SK-N-SH treated with all-trans-retinoic acid at 6 μM for 48 hours (cell line): ENCODE measurements around the gene AKAP8L.

Experiments used
- ATAC-seq: fragments of 200-7000 bp; cut with Tn5 transposase; 3 replicates; pipeline ENCODE4 v1.9.1; 2020; ENCODE audit warnings: mild to moderate bottlenecking, moderate library complexity
- ARNTL ChIP-seq: fragments of 450-650 bp; formaldehyde crosslinking; IDR thresholded peaks from 2 replicates; pipeline ENCODE4 v1.5.0; 2020; ENCODE audit warnings: low read depth, mild to moderate bottlenecking, moderate library complexity, borderline replicate concordance
- BACH2 ChIP-seq: fragments of 250-450 bp; sonication (Bioruptor Pico); IDR thresholded peaks from 2 replicates; pipeline ENCODE4 v1.9.0; 2021; ENCODE audit warnings: mild to moderate bottlenecking, borderline replicate concordance
- CREB5 ChIP-seq: fragments of 250-450 bp; sonication (Bioruptor Pico); IDR thresholded peaks from 2 replicates; pipeline ENCODE4 v1.5.1; 2020; ENCODE audit warnings: low read depth, mild to moderate bottlenecking, moderate library complexity
- CSDC2 ChIP-seq: fragments of 250-450 bp; sonication (Bioruptor Pico); IDR thresholded peaks from 2 replicates; pipeline ENCODE4 v1.5.0; 2020; ENCODE audit warnings: mild to moderate bottlenecking, moderate library complexity
- ESRRG ChIP-seq: fragments of 250-450 bp; sonication (Bioruptor Pico); IDR thresholded peaks from 2 replicates; pipeline ENCODE4 v1.6.1; 2021; ENCODE audit warnings: mild to moderate bottlenecking
- GLIS3 ChIP-seq: fragments of 250-450 bp; sonication (Bioruptor Pico); IDR thresholded peaks from 2 replicates; pipeline ENCODE4 v1.5.0; 2020; ENCODE audit warnings: mild to moderate bottlenecking, moderate library complexity
- OSR1 ChIP-seq: fragments of 250-450 bp; sonication (Bioruptor Pico); IDR thresholded peaks from 2 replicates; pipeline ENCODE4 v1.8.0; 2022; ENCODE audit warnings: moderate library complexity, mild to moderate bottlenecking, inconsistent platforms
- PPARA ChIP-seq: fragments of 250-450 bp; sonication (Bioruptor Pico); IDR thresholded peaks from 2 replicates; pipeline ENCODE4 v1.5.0; 2020; ENCODE audit warnings: mild to moderate bottlenecking, borderline replicate concordance
- RARB ChIP-seq: fragments of 250-450 bp; sonication (Bioruptor Pico); IDR thresholded peaks from 2 replicates; pipeline ENCODE4 v1.8.0; 2021; ENCODE audit warnings: mild to moderate bottlenecking, moderate library complexity
- SNAI2 ChIP-seq: fragments of 250-450 bp; sonication (Bioruptor Pico); IDR thresholded peaks from 2 replicates; pipeline ENCODE4 v1.5.0; 2020; ENCODE audit warnings: mild to moderate bottlenecking, moderate library complexity
- TCF4 ChIP-seq: fragments of 250-450 bp; sonication (Bioruptor Pico); IDR thresholded peaks from 2 replicates; pipeline ENCODE4 v1.8.0; 2021; ENCODE audit warnings: mild to moderate bottlenecking, moderate library complexity, borderline replicate concordance
- TOX ChIP-seq: fragments of 250-450 bp; sonication (Bioruptor Pico); IDR thresholded peaks from 2 replicates; pipeline ENCODE4 v1.8.0; 2021; ENCODE audit warnings: mild to moderate bottlenecking, moderate library complexity, borderline replicate concordance
- ZC3H10 ChIP-seq: fragments of 250-450 bp; sonication (Bioruptor Pico); IDR thresholded peaks from 2 replicates; pipeline ENCODE4 v1.5.1; 2021; ENCODE audit warnings: mild to moderate bottlenecking, moderate library complexity
- ZFP3 ChIP-seq: fragments of 250-450 bp; sonication (Bioruptor Pico); IDR thresholded peaks from 2 replicates; pipeline ENCODE4 v1.5.0; 2020; ENCODE audit warnings: mild to moderate bottlenecking, moderate library complexity
- ZFP30 ChIP-seq: fragments of 450-650 bp; formaldehyde crosslinking; IDR thresholded peaks from 2 replicates; pipeline ENCODE4 v1.5.0; 2022; ENCODE audit warnings: mild to moderate bottlenecking, moderate library complexity
- ZNF565 ChIP-seq: fragments of 450-650 bp; formaldehyde crosslinking; conservative IDR thresholded peaks from 2 replicates; pipeline ENCODE4 v1.5.0; 2020; ENCODE audit warnings: low read depth, mild to moderate bottlenecking, moderate library complexity
- ZNF70 ChIP-seq: fragments of 450-650 bp; formaldehyde crosslinking; IDR thresholded peaks from 2 replicates; pipeline ENCODE4 v1.5.0; 2020; ENCODE audit warnings: mild to moderate bottlenecking, moderate library complexity
- ZNF8 ChIP-seq: fragments of 450-650 bp; formaldehyde crosslinking; IDR thresholded peaks from 2 replicates; pipeline ENCODE4 v1.5.0; 2020; ENCODE audit warnings: mild to moderate bottlenecking, moderate library complexity
- TF ChIP-seq, protein P1 (sequence below): fragments of 250-450 bp; sonication (Bioruptor Pico); IDR thresholded peaks from 2 replicates; pipeline ENCODE4 v1.8.0; 2021; ENCODE audit warnings: low read depth, mild to moderate bottlenecking, moderate library complexity, borderline replicate concordance
- TF ChIP-seq, protein P2 (sequence below): fragments of 250-450 bp; sonication (Bioruptor Pico); IDR thresholded peaks from 2 replicates; pipeline ENCODE4 v1.5.0; 2020; ENCODE audit warnings: mild to moderate bottlenecking, moderate library complexity
- TF ChIP-seq, protein P3 (sequence below): fragments of 250-450 bp; sonication (Bioruptor Pico); IDR thresholded peaks from 2 replicates; pipeline ENCODE4 v1.8.0; 2020; ENCODE audit warnings: mild to moderate bottlenecking, moderate library complexity, borderline replicate concordance

AKAP8L gene

DNA sequence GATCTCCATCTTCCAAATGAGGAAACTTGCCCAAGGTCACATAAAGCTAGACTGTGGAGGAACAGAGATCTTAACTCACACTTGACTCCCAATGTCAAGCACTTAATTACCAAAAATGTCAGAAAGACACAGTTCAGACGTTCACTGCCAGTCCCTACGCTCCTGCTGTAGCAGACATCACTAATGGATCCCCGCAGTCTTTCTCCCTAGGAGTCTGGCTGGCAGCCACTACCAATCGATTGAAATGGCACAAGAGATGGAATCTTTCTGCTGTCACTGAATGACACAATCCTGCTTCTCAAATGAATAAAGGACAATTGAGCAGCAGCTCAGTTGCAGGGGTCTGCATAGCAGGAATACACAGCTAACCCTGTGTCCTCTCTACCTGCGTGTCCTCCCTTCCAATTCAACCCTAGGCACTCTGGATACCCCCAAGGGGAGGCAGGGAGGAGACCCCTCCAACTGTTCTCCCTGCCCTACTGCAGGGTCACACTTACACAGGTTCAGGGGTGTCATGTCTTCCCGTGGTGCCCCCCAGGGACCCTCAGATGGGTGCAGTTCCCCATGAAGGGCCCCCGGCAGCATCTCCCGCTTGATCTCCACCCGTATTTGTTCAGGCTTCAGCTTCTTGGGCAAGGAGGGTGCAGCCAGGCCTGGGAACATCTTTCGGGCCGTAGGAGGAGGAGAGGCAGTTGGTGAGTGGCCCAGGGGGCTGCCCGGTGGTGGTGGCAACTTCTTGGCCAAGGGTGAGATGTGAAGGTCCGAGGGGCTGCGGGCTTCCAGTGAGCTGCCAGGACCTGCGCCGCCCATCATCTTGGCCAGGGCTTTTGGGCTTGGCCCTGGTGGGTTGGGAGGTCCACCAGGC lies 7.9 kb upstream of the AKAP8L start:
- TF ChIP-seq TCF4 (CRISPR knock-in tag), result no peak
- TF ChIP-seq ZFP30, result no peak
- TF ChIP-seq GLIS3, result no peak
- TF ChIP-seq, protein P1, sequence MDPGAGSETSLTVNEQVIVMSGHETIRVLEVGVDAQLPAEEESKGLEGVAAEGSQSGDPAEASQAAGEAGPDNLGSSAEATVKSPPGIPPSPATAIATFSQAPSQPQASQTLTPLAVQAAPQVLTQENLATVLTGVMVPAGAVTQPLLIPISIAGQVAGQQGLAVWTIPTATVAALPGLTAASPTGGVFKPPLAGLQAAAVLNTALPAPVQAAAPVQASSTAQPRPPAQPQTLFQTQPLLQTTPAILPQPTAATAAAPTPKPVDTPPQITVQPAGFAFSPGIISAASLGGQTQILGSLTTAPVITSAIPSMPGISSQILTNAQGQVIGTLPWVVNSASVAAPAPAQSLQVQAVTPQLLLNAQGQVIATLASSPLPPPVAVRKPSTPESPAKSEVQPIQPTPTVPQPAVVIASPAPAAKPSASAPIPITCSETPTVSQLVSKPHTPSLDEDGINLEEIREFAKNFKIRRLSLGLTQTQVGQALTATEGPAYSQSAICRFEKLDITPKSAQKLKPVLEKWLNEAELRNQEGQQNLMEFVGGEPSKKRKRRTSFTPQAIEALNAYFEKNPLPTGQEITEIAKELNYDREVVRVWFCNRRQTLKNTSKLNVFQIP (CRISPR knock-in tag), result no peak
- TF ChIP-seq ZNF8 (CRISPR knock-in tag), result no peak
- no peak for TF ChIP-seq BACH2
- TF ChIP-seq PPARA, result no peak
- no peak for TF ChIP-seq ZFP3 (CRISPR knock-in tag)
- no peak for TF ChIP-seq ZNF565 (CRISPR knock-in tag)
- TF ChIP-seq, protein P2, sequence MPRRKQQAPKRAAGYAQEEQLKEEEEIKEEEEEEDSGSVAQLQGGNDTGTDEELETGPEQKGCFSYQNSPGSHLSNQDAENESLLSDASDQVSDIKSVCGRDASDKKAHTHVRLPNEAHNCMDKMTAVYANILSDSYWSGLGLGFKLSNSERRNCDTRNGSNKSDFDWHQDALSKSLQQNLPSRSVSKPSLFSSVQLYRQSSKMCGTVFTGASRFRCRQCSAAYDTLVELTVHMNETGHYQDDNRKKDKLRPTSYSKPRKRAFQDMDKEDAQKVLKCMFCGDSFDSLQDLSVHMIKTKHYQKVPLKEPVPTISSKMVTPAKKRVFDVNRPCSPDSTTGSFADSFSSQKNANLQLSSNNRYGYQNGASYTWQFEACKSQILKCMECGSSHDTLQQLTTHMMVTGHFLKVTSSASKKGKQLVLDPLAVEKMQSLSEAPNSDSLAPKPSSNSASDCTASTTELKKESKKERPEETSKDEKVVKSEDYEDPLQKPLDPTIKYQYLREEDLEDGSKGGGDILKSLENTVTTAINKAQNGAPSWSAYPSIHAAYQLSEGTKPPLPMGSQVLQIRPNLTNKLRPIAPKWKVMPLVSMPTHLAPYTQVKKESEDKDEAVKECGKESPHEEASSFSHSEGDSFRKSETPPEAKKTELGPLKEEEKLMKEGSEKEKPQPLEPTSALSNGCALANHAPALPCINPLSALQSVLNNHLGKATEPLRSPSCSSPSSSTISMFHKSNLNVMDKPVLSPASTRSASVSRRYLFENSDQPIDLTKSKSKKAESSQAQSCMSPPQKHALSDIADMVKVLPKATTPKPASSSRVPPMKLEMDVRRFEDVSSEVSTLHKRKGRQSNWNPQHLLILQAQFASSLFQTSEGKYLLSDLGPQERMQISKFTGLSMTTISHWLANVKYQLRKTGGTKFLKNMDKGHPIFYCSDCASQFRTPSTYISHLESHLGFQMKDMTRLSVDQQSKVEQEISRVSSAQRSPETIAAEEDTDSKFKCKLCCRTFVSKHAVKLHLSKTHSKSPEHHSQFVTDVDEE (CRISPR knock-in tag), result no peak
- ATAC-seq, result no peak; the same call in 2 of the 3 replicates

DNA sequence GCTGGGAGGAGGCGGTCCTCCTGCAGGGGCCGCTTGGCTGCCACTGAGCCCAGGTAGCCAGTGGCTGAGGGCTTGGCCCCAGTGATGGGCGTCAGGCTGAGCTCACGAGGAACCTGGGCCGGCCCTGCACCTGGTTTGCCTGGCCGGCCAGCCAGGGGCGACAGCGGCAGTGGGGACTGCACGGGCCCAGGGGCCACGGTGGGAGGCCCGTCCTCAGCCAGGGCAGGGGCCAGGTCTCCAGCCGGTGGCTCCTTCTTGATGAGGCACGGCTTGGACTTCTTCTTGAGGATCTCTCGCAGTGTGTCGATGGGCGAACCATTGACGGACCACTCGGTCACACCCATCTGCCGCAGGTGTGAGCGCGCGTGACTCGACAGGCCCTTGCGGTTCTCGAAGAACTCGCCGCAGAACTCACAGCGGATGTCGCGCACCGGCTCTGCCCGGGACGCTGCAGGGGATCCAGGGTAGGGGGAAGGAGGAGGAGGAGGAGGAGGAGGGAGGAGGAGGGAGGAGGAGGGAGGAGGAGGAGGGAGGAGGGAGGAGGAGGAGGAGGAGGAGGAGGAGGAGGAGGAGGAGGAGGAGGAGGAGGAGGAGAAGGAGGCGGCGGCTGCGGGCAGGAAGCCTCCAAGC lies 6.6 kb upstream of the AKAP8L start:
- TF ChIP-seq SNAI2 (CRISPR knock-in tag) (no peak), TOX (CRISPR knock-in tag) (no peak), ARNTL (CRISPR knock-in tag) (no peak), OSR1 (CRISPR knock-in tag) (no peak), ZFP30 (no peak), ZNF70 (CRISPR knock-in tag) (no peak), ESRRG (CRISPR knock-in tag) (no peak), ZC3H10 (CRISPR knock-in tag) (no peak), GLIS3 (no peak), ZNF565 (CRISPR knock-in tag) (no peak), PPARA (no peak), BACH2 (no peak), TCF4 (CRISPR knock-in tag) (no peak), CSDC2 (CRISPR knock-in tag) (no peak), RARB (CRISPR knock-in tag) (no peak), CREB5 (CRISPR knock-in tag) (no peak)
- TF ChIP-seq, protein P1 (CRISPR knock-in tag), result no peak
- TF ChIP-seq, protein P3, sequence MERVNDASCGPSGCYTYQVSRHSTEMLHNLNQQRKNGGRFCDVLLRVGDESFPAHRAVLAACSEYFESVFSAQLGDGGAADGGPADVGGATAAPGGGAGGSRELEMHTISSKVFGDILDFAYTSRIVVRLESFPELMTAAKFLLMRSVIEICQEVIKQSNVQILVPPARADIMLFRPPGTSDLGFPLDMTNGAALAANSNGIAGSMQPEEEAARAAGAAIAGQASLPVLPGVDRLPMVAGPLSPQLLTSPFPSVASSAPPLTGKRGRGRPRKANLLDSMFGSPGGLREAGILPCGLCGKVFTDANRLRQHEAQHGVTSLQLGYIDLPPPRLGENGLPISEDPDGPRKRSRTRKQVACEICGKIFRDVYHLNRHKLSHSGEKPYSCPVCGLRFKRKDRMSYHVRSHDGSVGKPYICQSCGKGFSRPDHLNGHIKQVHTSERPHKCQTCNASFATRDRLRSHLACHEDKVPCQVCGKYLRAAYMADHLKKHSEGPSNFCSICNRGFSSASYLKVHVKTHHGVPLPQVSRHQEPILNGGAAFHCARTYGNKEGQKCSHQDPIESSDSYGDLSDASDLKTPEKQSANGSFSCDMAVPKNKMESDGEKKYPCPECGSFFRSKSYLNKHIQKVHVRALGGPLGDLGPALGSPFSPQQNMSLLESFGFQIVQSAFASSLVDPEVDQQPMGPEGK (CRISPR knock-in tag), result no peak
- TF ChIP-seq, protein P2 (CRISPR knock-in tag), result no peak
- ATAC-seq, result no peak
